Measurements from ENCODE around the gene PCDHGA6.
"Not testable (repeated sequence)": the region's sequence is repeated elsewhere in the genome, so short reads cannot be mapped to it uniquely, and the experiment has no call there.

DNA sequence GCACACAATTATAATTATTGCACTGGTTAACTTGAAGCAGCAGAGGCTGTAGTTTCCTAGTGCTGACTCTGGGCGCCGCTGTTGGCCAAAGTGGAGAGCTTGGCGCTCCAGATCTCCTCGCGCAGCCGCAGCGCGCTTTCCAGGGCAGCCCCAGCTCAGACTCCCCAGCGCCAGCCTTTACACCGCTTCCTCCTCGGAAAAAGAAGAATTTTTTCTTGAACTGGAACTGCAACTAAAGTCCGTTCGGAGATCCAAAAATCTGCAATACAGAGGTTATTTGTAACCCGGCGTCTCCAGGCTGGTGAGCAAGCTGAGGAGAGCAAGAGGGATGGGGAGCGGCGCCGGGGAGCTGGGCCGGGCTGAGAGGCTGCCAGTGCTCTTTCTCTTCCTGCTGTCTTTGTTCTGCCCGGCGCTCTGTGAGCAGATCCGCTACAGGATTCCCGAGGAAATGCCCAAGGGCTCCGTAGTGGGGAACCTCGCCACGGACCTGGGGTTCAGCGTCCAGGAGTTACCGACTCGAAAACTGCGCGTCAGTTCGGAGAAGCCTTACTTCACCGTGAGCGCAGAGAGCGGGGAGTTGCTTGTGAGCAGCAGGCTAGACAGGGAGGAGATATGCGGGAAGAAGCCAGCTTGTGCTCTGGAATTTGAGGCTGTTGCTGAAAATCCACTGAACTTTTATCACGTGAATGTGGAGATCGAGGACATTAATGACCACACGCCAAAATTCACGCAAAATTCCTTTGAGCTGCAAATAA is 14.0 kb downstream of the PCDHGA6 start, which contains the start of gene PCDHGB4:
- not testable (repeated sequence) for TF ChIP-seq FOXP2 (optimal IDR thresholded peaks at IDR 0.05; ENCODE audit: control extremely low read depth, extremely low read length, insufficient read depth); POLR2AphosphoS5 (IDR thresholded peaks at IDR 0.05; ENCODE audit: borderline replicate concordance, low read depth, low read length); EZH2 (IDR thresholded peaks at IDR 0.05)
